ENCODE measurements around the gene SLIT1. TPM values are rescaled to one million over a fixed set of nuclear protein-coding genes. Genes with fewer than 3 reads are reported as not detected.

Gene SLIT1
- total RNA-seq, 1 donor from 2014 or later, result 0.51 TPM

- no peaks in the 10 kb centered on the region for H3K9me3 Mint-ChIP-seq
- CTCF ChIA-PET, result interaction anchor here (0.8 kb wide), 1 partner anchor 159 kb away, joined by 3 read pairs; no protein-coding TSS in a partner anchor
- POLR2A ChIA-PET, result no interaction called here
- DNase-seq (no peak), ATAC-seq (ENCODE audit: low read depth) (no peak)
- no peaks in the 10 kb centered on the region for H3K4me1 Mint-ChIP-seq
- H3K27me3 Mint-ChIP-seq, result peaks cover 22% of the 10 kb centered on the region
- intact Hi-C loops (cut with micrococcal nuclease), result no loop called here
- H3K36me3 Mint-ChIP-seq (ENCODE audit: low read depth), result no peaks in the 10 kb centered on the region
- H3K4me3 Mint-ChIP-seq, result no peak overlapping the region
- H3K27ac Mint-ChIP-seq, result no peak overlapping the region
- TF ChIP-seq, protein P1, sequence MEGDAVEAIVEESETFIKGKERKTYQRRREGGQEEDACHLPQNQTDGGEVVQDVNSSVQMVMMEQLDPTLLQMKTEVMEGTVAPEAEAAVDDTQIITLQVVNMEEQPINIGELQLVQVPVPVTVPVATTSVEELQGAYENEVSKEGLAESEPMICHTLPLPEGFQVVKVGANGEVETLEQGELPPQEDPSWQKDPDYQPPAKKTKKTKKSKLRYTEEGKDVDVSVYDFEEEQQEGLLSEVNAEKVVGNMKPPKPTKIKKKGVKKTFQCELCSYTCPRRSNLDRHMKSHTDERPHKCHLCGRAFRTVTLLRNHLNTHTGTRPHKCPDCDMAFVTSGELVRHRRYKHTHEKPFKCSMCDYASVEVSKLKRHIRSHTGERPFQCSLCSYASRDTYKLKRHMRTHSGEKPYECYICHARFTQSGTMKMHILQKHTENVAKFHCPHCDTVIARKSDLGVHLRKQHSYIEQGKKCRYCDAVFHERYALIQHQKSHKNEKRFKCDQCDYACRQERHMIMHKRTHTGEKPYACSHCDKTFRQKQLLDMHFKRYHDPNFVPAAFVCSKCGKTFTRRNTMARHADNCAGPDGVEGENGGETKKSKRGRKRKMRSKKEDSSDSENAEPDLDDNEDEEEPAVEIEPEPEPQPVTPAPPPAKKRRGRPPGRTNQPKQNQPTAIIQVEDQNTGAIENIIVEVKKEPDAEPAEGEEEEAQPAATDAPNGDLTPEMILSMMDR (IDR thresholded peaks at IDR 0.05), result no peak
Measured at GRCh38 chr10:97120370-97120769, 65.4 kb downstream of the SLIT1 start.

DNA sequence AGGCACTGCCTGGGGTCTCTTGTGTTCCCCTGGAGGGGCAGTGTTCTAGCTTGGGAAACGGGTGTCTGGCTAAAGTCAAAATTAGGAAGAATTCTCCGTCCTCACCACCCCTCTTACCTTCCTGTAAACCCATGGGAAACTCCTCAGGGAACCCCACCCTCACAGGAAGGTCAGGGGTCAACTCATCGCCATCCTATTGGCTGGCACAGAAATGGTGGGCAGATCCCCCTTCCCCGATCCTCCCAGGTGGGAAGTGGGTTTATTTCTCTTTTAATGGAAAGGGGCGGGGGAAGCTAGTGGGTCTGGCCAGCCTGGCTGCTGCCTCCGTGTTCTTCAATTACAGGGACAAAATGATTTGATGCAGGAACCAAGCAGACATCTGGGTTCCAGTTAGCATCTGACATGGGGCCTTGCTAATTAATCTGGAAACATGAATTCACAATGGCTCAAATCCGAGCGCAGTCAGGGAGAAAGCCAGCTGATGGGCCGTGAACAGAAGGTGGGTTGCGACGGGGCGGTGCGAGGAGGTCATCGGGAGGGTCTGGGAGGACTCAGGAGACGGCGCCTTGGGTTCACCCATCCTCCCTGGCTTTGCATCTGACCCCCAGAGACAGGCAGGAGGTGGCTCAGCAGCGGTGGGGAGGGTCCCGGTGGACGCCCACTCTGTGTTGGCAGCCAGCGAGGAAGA is 66.6 kb downstream of the SLIT1 start:
- no peaks in the 10 kb centered on the region for H3K9me3 Mint-ChIP-seq
- ATAC-seq (ENCODE audit: low read depth), result no peak
- POLR2A ChIA-PET, result no interaction called here

DNA sequence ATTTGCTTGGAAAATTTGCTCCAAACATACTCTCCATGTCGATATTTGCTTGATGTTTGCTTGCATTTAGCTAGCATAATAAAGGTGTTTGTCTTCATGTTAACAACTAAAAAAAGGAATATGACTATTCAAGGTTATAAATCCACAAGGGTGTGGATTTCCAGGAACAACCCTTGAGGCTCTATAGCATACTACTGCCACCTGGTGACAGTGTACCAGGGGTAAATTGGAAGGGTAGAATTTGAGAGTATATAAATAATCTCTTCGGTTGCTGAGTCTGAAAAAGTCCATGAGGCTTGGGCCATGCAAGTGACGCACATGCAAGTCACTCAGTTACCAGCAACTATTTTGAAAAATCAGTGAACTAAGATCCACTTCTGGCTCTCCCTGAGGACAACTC is 68.4 kb downstream of the SLIT1 start:
- Mint-ChIP-seq H3K36me3 (ENCODE audit: low read depth) (no peaks in the 10 kb centered on the region), H3K9me3 (no peaks in the 10 kb centered on the region), H3K27me3 (peaks cover 17% of the 10 kb centered on the region), H3K27ac (no peak overlapping the region), H3K4me1 (no peaks in the 10 kb centered on the region), H3K4me3 (no peak overlapping the region)
- POLR2A ChIA-PET, result no interaction called here
- no peak for ATAC-seq (ENCODE audit: low read depth)
- intact Hi-C loops (cut with micrococcal nuclease), result no loop called here
- CTCF ChIA-PET, result interaction anchor here (2.0 kb wide), 1 partner anchor 93 kb away, joined by 4 read pairs; no protein-coding TSS in a partner anchor
- no peak for DNase-seq
- TF ChIP-seq, protein P1 (IDR thresholded peaks at IDR 0.05), result no peak

More for the DNA sequence above, 66.6 kb downstream of the SLIT1 start:
- intact Hi-C loops (cut with micrococcal nuclease), result no loop called here
- Mint-ChIP-seq H3K4me3 (no peak overlapping the region), H3K36me3 (ENCODE audit: low read depth) (no peaks in the 10 kb centered on the region), H3K27me3 (peaks cover 22% of the 10 kb centered on the region), H3K4me1 (no peaks in the 10 kb centered on the region), H3K27ac (no peak overlapping the region)
- TF ChIP-seq, protein P1 (IDR thresholded peaks at IDR 0.05), result no peak
- CTCF ChIA-PET, result no interaction called here
- DNase-seq, result no peak

DNA sequence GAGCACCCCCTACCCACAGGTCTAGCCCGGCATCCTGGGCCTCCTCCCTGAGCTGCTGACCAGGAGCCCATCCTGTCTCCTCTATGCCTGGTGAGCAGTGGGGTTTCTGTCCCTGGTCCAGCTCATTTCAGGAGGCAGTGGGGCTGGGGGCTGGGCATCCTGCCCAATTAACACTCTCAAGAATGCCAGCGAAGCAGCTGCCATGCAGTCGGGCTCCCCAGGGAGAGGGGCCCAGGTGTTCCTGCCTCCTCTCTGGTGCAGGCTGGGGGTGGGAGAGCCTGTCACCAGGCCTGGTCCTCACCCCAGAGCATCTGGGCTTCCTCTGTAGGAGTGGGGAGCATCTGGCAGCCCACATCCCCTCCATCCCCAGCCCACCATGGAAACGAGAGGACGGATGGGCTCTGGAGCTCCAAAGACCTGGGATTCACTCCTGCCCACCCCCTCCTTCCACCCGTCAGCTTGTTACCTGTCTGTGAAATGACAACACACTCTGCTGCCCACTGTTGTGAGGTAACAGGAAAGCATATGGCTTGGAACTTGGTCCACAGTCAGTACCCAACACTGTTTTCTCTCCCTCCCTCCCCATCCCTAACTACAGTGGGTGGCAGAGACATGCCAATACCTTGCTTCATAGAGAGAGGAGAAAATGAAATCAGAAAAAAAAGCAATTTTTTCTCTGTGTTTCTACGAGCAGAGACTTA is 69.1 kb downstream of the SLIT1 start:
- Mint-ChIP-seq H3K27me3 (peaks cover 13% of the 10 kb centered on the region), H3K27ac (no peak overlapping the region), H3K9me3 (no peaks in the 10 kb centered on the region), H3K36me3 (ENCODE audit: low read depth) (no peaks in the 10 kb centered on the region), H3K4me3 (no peak overlapping the region), H3K4me1 (no peaks in the 10 kb centered on the region)
- ChIA-PET POLR2A (no interaction called here), CTCF (interaction anchor here (2.0 kb wide), 1 partner anchor 94 kb away, joined by 4 read pairs; no protein-coding TSS in a partner anchor)
- ATAC-seq (ENCODE audit: low read depth) (no peak), DNase-seq (no peak)
- intact Hi-C loops (cut with micrococcal nuclease), result no loop called here
- TF ChIP-seq, protein P1 (IDR thresholded peaks at IDR 0.05), result no peak

- CTCF ChIA-PET, result no interaction called here
- ATAC-seq (ENCODE audit: low read depth), result no peak
- Mint-ChIP-seq H3K4me3 (no peak overlapping the region), H3K9me3 (no peaks in the 10 kb centered on the region), H3K4me1 (no peaks in the 10 kb centered on the region), H3K27me3 (peaks cover 12% of the 10 kb centered on the region), H3K36me3 (ENCODE audit: low read depth) (no peaks in the 10 kb centered on the region), H3K27ac (no peak overlapping the region)
- DNase-seq, result no peak
- intact Hi-C loops (cut with micrococcal nuclease), result no loop called here
- POLR2A ChIA-PET, result no interaction called here
- TF ChIP-seq, protein P1 (IDR thresholded peaks at IDR 0.05), result no peak
Measured at GRCh38 chr10:97115846-97116245, 69.9 kb downstream of the SLIT1 start.

Data from activated B cell treated with CpG ODN at 0.5 μM for 24 hours (primary cell).